Body of pancreas (tissue), 4 donors: Measurements from ENCODE around the gene IL1RAPL1. TPM values are rescaled to one million over a fixed set of nuclear protein-coding genes. Genes with fewer than 3 reads are reported as not detected.

Source experiments
- ATAC-seq: fragments of 150-250 bp; one replicate; pipeline ENCODE4 v1.9.1; 2016
- DNase-seq, 4 donors: peaks; one replicate each; pipeline ENCODE4 v3.0.0-alpha.2; 2019
- H3K27ac ChIP-seq, 4 donors: fragments of 200-600 bp; sonication (generic); 1 replicate in 3 of 4; 2 replicates in 1 of 4; pipeline versions ENCODE4 v1.5.1 to v1.6.1; 2016 to 2019; ENCODE audit warnings: mild to moderate bottlenecking in 1 of 4, mixed read lengths in 1 of 4, moderate library complexity in 1 of 4
- H3K27me3 ChIP-seq, 2 donors: fragments of 200-600 bp; sonication (generic); one replicate each; pipeline ENCODE4 v1.6.0; 2016; ENCODE audit warnings: mild to moderate bottlenecking in 1 of 2
- H3K36me3 ChIP-seq, 2 donors: fragments of 200-600 bp; sonication (generic); replicated peaks in 1 of 2; 2 replicates each; pipeline ENCODE4 v1.5.1; 2016; ENCODE audit warnings: low read depth in 2 of 2; ENCODE audit not compliant: insufficient read depth in 1 of 2
- H3K4me1 ChIP-seq: fragments of 200-600 bp; sonication (generic); one replicate; pipeline ENCODE4 v1.6.0; 2016
- H3K4me3 ChIP-seq, 2 donors: fragments of 200-600 bp; sonication (generic); 1 replicate in 1 of 2; 2 replicates in 1 of 2; pipeline ENCODE4 v1.5.1; 2016 to 2019
- H3K9me3 ChIP-seq, 3 donors: fragments of 200-600 bp; sonication (generic); 1 replicate in 2 of 3; 2 replicates in 1 of 3; pipeline ENCODE4 v1.5.1; 2016
- CTCF ChIP-seq, 7 experiments: fragments of 450-650 bp in 4 of 7; fragments of 200-600 bp in 3 of 7; sonication (generic) in 3 of 7; IDR thresholded peaks; one replicate each; pipeline ENCODE4 v1.5.1; 2016 to 2019; ENCODE audit warnings: antibody characterized with exemption in 7 of 7
- POLR2A ChIP-seq, 3 donors: fragments of 450-650 bp; IDR thresholded peaks; one replicate each; pipeline ENCODE4 v1.6.1; 2016; ENCODE audit warnings: antibody characterized with exemption in 3 of 3, mild to moderate bottlenecking in 2 of 3
- WGBS, 2 donors: methylation state at CpG; one replicate each; pipeline ENCODE4 v1.1.5; 2017; 5-methylcytosine and 5-hydroxymethylcytosine counted together
- intact Hi-C: fragments of 100-400 bp; cut with DNase I; formaldehyde crosslinking; loops from one replicate; pipeline ENCODE4 v1.15.1; 2023
- total RNA-seq, 2 donors: library from RNA; depleted of rRNA; stranded (reverse); fragments of >200 nt; gene quantifications; one replicate each; pipeline ENCODE4 v1.1.0, GENCODE V29; 2016

IL1RAPL1 gene
- total RNA-seq, 2 donors from 2014 or later, result 0.26 TPM; not detected in 1

DNA sequence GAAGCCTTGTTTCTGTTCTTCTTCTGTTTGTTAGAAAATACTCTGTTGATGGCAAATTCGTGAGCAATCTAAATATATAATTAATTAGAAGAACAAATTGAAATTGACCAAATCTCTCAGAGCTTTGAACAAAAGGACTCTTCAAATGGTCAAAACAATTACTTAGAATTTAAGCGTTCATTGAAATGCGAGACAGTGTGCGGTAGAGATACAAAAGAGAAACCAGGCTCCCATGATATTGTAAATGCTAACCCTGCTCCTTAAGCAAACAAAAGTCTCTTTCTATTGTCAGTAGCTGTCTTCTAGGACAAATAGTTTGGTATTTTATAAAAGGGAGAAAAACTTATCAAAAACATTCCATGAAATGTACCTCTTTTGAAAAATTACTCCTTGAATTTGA, 1174.8 kb downstream of the IL1RAPL1 start:
- DNase-seq (no peak), ATAC-seq (no peak)
- Histone ChIP-seq H3K27ac (no peak overlapping the region), H3K27me3 (no peaks in the 10 kb centered on the region), H3K4me3 (no peak overlapping the region), H3K36me3 (no peaks in the 10 kb centered on the region), H3K9me3 (no peaks in the 10 kb centered on the region), H3K4me1 (no peaks in the 10 kb centered on the region)
- WGBS, 2 donors, result 44 to 59% methylated on average over 4 of the region's 4 CpGs
- intact Hi-C loops, result no loop called here
- no peak for TF ChIP-seq CTCF (IDR thresholded peaks at IDR 0.05)
- TF ChIP-seq POLR2A (IDR thresholded peaks at IDR 0.05), result no peak

DNA sequence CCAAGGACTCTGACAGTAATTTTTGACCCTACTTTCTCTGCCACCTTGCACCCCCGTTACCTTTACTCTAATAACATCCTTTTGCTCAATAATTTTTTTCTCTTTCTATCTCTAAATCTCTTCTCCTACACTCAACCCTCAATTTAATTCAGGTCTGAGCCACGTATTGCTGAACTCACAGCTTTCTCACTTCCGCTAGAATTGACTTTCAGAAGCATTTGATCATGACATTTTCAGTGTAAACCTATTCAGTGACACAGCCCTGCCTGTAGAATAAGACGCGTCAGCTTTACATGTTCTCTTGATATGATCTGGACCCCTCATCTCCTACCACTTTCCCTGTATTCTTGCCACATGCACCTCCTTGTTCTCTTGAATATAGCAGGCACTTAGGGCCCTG, 1188.6 kb downstream of the IL1RAPL1 start:
- Histone ChIP-seq H3K4me3 (no peak overlapping the region), H3K27ac (no peak overlapping the region), H3K9me3 (no peaks in the 10 kb centered on the region), H3K27me3 (no peaks in the 10 kb centered on the region), H3K4me1 (no peaks in the 10 kb centered on the region), H3K36me3 (no peaks in the 10 kb centered on the region)
- intact Hi-C loops, result no loop called here
- TF ChIP-seq CTCF (IDR thresholded peaks at IDR 0.05) (no peak), POLR2A (IDR thresholded peaks at IDR 0.05) (no peak)
- WGBS, 2 donors, result 74% methylated on average over 5 of the region's 5 CpGs
- DNase-seq (no peak), ATAC-seq (no peak)

GRCh38 chrX:29787656-29788055, 1200.4 kb downstream of the IL1RAPL1 start:
- 51 to 66% methylated on average over 2 of the region's 2 CpGs for whole genome bisulfite sequencing, 2 donors
- H3K27me3 ChIP-seq, result no peaks in the 10 kb centered on the region
- intact Hi-C loops, result no loop called here
- TF ChIP-seq CTCF (IDR thresholded peaks at IDR 0.05), result no peak
- no peak for TF ChIP-seq POLR2A (IDR thresholded peaks at IDR 0.05)
- no peak overlapping the region for H3K27ac ChIP-seq
- no peak for DNase-seq
- no peaks in the 10 kb centered on the region for H3K36me3 ChIP-seq
- H3K9me3 ChIP-seq, result no peaks in the 10 kb centered on the region
- H3K4me3 ChIP-seq, result no peak overlapping the region
- no peak for ATAC-seq
- H3K4me1 ChIP-seq, result no peaks in the 10 kb centered on the region

- Histone ChIP-seq H3K9me3 (no peaks in the 10 kb centered on the region), H3K4me1 (no peaks in the 10 kb centered on the region), H3K36me3 (no peaks in the 10 kb centered on the region), H3K27ac (no peak overlapping the region), H3K27me3 (no peaks in the 10 kb centered on the region), H3K4me3 (no peak overlapping the region)
- ATAC-seq, result no peak
- DNase-seq, result no peak
- WGBS, 2 donors, result 60 to 63% methylated on average over 4 of the region's 4 CpGs
- TF ChIP-seq POLR2A (IDR thresholded peaks at IDR 0.05), result no peak
- intact Hi-C loops, result no loop called here
Measured at GRCh38 chrX:29788991-29789699, 1201.9 kb downstream of the IL1RAPL1 start.

GRCh38 chrX:29792335-29792734, 1205.1 kb downstream of the IL1RAPL1 start:
- Histone ChIP-seq H3K27me3 (no peaks in the 10 kb centered on the region), H3K9me3 (no peaks in the 10 kb centered on the region), H3K4me1 (no peaks in the 10 kb centered on the region), H3K36me3 (no peaks in the 10 kb centered on the region), H3K27ac (no peak overlapping the region), H3K4me3 (no peak overlapping the region)
- intact Hi-C loops, result no loop called here
- ATAC-seq (no peak), DNase-seq (no peak)
- TF ChIP-seq POLR2A (IDR thresholded peaks at IDR 0.05) (no peak), CTCF (IDR thresholded peaks at IDR 0.05) (no peak)
- WGBS, 2 donors, result 53 to 57% methylated on average over 5 of the region's 5 CpGs
